NCI-H1694 (cell line): ENCODE data around the gene SLC66A3.

Experiments used
- DNase-seq: peaks from one replicate; lab custom pipeline; 2025; lab: John Stamatoyannopoulos, UW

The SLC66A3 gene

GRCh38 chr2:11214770-11215169 is 59.5 kb downstream of the SLC66A3 start:
- no peak for DNase-seq

- DNase-seq: no peak
Observed at GRCh38 chr2:11215407-11215806, 60.1 kb downstream of the SLC66A3 start.

- DNase-seq: no peak
Observed at GRCh38 chr2:11220445-11220844, 65.2 kb downstream of the SLC66A3 start.

- DNase-seq: no peak
Observed at GRCh38 chr2:11222845-11223244, 67.6 kb downstream of the SLC66A3 start.

- DNase-seq: no peak
Observed at GRCh38 chr2:11224887-11225286, 69.6 kb downstream of the SLC66A3 start.

- DNase-seq: no peak
Observed at GRCh38 chr2:11227595-11227994, 72.3 kb downstream of the SLC66A3 start.
